AML-193 (cell line): ENCODE measurements around the gene SPRED2.

Source experiments
- DNase-seq, 2 experiments: peaks; one replicate each; lab custom pipeline; 2025; lab: John Stamatoyannopoulos, UW

The SPRED2 gene

GRCh38 chr2:65432227-65433190 lies at the start of gene SPRED2:
Gene SPRED2 (minus strand): TSS chr2:65432599. CDS start chr2:65431987, 612 bp downstream.
- DNase-seq: peak; percentile 94 to 95

DNA sequence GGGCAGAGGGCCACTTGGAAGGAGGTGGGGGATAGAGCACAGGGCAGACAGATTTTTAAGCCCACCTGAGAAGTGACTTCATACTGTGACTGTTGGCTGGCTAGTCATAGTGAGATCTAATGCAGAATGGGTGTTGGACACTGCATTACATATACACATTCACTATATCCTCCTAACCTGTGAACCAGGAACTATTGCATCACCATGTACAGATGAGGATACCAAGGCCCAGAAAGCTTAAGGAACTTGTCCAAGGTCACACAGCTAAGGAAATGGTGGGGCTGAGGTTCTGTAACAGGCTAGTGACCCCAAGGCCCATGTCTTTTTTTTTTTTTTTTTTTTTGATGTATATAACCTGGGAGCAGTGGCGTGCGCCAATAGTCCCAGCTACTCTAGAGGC lies 49.6 kb upstream of the SPRED2 start:
- DNase-seq: no peak

- DNase-seq: no peak
These were observed 47.1 kb upstream of the SPRED2 start for GRCh38 chr2:65479524-65479923.

DNA sequence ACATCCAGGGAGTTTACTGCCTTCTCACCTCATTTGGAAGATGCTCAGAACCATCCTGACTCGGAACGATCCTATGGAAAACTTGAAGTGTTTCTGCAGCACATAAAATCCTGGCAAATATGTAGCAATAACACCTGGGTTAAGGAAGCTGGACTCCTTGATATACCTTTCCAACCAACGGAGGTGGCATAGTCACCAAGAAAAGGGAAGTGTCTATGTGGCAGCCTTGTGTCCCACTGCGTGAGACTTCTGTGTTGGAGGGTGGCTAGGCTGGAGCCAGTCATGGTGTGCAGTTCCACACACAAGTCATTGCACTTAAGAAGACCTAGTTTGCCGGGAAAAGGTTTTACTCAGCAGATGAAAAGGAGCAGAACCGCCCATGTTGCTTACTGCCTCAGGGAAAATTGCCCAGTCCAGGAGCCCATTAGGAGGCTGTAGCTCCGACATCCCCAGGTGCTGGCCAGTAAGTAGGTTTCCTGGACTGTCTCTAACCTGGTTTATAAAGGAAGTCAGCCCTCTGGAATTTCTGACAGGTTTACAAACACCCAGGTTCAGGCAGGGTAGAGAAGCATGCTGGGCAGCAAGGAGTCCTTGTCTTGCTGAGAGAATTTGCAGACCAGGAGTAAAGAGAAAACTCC lies 46.2 kb upstream of the SPRED2 start:
- no peak for DNase-seq

DNA sequence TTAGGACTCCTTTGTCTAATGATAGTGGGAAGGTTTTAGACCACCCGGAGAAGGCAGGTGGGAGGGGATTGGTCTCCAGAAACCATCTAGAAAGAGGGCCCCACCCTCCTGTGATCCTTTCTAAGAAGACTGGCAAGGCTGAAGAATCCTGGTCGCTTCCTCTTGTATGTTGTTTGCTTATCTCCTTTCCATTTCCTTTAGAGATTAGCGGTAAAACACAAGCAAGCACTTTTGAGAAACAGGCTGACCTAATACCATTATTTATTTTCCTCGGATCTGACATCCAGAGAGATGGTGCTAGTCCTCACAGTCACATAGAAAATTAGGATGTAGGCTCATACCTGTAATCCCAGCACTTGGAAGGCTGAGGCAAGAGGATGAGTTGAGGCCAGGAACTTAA lies 45.2 kb upstream of the SPRED2 start:
- no peak for DNase-seq

- DNase-seq: no peak
These were observed 44.4 kb upstream of the SPRED2 start for GRCh38 chr2:65476778-65477177.

- no peak for DNase-seq
These were observed 42.6 kb upstream of the SPRED2 start for GRCh38 chr2:65475000-65475399.

DNA sequence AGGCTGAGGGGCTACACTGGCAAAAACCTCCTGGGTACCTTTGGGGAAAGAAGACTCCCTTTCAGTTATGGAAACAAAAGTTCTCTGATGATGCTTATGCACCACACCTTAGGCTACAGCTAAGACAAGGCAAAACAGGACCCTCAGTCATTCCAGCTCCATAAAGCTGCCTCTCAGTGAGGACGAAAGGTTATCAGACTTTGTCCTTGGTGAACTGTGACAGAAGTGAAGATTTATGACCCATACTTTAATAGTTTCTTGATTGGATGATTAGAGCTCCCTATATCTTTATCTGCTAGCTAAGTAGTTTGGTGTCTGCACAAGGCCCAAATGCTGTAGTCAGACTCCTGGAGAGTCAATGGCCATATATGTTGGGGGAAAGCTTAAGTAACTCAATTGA lies 40.6 kb upstream of the SPRED2 start:
- DNase-seq: no peak

DNA sequence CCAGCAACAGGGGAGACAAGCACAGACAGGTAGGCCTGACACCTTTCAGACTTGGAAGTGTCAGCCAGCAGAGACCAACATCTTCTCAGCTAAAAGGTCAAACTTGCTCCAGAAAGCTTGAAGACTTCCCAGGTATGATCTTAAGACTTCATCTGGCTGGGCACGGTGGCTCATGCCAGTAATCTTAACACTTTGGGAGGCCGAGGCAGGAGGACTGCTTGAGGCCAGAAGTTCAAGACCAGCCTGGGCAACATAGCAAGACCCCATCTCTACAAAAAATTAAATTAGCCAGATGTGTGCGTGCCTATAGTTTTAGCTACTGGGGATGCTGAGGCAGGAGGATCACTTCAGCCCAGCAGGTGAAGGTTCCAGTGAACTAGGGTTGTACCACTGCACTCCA lies 39.0 kb upstream of the SPRED2 start:
- DNase-seq: no peak

DNA sequence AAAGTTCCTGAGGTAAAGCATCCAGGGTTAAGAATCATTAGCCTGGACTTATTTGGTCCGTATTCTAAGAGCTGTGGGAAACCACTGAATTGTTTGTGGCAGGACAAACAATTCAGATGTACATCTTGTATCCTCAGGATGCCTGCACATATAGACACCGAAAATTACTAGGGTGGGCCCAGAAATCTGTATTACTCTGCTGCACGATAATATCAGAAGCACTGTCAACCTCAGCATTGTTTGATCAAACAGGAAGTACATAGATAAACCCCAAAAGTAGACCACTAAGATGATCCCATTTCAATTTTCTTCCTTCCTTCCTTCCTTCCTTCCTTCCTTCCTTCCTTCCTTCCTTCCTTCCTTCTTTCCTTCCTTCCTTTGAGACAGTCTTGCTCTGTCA lies 34.2 kb upstream of the SPRED2 start:
- no peak for DNase-seq

DNA sequence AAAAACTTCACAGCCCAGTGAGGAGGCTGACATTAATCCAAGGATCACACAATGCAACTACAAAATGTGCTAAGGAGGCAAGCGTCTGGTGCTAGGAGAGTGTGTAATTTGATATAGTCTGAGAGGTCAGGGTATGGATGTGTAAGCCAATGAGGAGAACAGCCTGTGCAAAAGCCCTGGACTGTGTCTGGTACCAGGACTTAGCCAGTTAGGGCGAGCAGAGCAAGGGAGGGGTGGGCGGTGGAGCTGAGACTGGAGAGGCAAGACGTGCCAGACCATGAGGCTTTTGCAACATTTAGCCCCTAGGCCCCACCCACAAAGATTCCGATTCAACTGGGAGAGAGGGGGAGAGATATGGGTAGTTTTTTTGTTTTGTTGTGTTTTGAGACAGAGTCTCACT lies 33.5 kb upstream of the SPRED2 start:
- DNase-seq: no peak

DNA sequence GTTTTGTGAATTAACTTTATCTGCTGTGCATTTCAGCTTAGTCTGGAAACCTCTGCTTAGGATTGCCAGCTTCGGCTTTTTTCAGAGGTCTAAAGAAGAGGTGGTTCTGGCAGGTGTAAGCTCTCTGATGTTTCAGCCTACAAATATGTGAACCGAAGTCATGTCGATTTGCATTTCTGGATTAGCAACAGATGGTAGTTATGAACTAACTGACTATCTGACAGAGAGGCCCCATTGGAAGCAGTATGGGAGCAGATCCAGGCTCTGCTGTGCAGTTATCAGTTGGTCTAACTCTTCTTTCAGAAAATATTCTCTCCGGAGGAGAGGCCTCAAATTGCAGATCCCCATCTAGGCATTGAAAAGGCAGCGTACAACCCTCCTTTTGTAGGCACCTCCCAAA lies 32.7 kb upstream of the SPRED2 start:
- DNase-seq: no peak

GRCh38 chr2:65464604-65465003 lies 32.2 kb upstream of the SPRED2 start:
- DNase-seq: no peak

DNA sequence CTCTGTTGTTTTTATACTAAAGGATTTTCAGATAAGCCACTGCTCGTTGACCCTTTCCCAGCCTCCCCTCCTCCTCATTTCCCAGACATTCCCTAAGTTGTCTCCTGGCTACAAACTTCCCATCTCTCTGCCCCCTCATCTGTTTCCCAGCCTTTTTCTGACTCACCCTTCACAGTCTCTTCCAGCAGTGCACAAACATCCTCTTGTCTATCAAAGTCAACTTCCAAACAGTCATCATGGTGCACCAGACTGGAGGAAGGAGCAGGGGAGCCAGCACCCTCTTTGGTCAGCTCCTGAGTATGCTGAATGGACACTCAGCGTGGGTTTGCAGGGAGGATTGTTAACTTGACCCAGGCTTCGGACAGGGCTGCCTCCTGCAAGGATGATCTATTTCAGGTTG lies 26.6 kb upstream of the SPRED2 start:
- DNase-seq: no peak

DNA sequence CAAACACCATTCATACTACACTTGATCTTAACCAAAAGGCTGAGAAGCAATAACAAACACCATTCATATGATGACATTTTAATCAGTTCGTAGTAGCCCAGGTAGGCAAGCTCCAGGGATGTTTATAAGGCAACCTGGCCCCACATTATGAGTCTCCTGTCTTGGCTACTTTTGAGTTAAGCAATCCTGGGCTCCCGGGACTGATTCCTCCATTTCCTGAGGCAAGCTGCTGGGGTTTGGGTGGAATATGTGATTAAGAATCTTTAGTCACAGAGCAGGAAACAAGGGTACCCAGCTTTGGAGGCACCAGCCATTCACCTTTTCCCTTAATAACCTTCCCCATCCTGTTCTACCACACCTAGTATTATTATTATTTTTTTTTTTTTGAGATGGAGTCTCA lies 24.5 kb upstream of the SPRED2 start:
- no peak for DNase-seq

DNA sequence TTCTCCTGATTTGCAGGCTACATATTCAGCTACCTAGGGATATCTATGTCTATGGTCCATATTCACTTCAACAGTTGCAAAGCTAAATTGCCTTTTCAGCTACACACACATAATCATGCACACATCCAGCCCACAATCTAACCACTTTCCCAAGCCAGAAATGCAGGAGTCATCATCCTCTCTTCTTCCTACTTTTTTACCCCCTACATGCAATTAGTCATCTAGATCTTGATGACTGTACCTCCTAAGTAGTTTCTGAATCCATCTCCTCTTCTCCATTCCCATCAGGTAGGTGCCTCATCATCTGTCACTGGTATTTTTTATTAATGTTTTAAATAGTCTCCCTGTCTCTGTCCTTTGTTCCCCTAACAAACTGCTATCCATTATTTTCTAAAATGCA lies 23.7 kb upstream of the SPRED2 start:
- no peak for DNase-seq

DNA sequence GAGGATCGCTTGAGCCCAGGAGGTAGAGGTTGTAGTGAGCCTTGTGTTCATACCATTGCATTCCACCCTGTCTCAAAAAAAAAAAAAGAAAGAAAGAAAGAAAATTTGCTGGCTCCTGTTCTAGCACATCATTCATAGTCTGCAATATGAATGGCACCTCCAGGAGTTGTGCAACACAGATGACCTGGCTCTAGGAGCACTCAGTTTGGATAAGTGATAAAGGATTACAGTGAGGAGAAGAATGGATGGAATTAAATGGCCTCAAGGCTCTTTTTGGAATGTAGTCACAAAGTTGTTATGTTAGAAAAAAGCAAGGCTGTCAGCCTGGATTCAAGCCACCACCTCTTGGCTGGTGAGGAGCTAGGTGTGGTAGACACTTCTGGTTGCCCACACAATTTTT lies 21.5 kb upstream of the SPRED2 start:
- DNase-seq: no peak

- DNase-seq: no peak
These were observed 19.9 kb upstream of the SPRED2 start for GRCh38 chr2:65452150-65452895.

DNA sequence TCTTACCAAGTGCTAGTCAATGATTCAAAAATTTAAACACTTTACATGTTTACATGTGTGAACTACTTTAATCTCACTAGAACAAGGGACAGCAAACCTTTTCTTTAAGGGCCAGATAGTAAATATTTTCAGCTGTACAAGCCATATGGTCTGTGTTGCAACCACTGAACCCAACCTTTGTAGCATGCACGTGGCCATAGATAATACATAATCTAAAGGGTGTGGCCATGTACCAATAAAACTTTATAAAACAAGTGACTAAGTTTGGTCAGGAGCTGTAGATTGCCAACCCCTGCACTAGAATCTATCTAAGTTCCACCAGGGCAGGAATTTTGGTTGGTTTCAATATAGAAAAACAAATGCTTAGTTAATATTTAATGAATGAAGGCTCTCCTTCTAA lies 18.4 kb upstream of the SPRED2 start:
- no peak for DNase-seq

- DNase-seq: peak; percentile 80 to 83
These were observed 18.0 kb upstream of the SPRED2 start for GRCh38 chr2:65450393-65450792.

DNA sequence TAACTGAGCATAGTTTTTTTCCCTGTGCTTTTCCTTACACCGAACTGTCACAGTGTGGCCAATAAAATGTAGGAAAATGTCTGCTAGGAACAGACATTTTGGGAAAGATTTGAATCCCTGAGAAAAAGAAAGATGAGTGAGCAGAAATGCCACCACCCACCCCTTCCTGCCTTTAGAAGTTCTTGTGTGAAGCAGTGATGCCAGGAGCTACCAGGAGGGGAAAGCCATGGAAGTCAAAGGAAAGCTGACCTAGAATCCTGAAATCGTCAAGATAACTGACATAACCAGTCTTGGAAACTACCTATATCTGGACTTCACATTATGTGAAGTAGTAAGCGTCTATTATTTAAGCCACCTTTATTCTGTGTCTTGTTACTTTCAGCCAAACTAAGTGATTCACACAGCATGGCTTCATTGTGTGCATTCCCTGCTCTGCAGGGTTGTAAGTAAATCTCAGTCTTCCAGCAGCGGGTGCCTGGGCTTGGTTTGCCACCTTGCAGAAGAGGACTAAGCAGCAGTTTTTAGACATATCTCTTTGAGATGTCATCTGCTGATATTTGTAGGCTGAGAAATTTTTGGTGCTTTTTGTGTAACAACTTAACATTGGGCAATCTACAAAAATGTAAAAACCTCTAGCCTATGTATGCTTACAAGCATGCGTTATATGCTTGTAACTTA lies 11.2 kb upstream of the SPRED2 start:
- DNase-seq: no peak

DNA sequence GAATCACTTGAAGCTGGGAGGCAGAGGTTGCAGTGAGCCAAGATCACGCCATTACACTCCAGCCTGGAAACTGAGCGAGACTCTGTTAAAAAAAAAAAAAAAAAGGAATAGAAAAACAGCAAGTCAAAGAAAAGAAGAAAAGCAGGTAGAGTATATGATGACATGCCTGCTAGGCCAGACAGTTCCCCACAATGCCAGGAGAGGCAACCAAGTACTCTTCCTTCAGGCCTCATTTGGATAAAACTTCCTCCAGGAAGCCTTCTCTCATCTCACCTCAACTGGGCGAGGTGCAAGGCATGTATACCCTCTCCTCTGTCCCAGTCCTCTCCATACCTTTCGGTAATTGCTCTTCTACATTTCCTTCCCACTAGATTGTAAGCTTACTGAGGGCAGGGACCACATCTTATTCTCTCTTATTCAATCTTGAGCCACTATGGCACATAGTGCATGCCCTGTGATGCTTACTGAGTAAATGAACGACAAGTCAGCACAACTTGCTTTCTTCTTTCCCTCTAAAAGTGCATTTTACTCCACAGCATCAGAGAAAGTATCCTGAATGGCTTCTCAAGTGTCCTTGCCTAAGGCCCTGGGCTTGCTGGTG lies 10.1 kb upstream of the SPRED2 start:
- no peak for DNase-seq
